IMR-90 (cell line): Measurements from ENCODE around the gene PNCK. TPM values are rescaled to one million over a fixed set of nuclear protein-coding genes. Genes with fewer than 3 reads are reported as not detected.

ENCODE experiments used
- ATAC-seq: fragments of 200-7000 bp; cut with Tn5 transposase; 2 replicates; pipeline ENCODE4 v1.9.1; 2020; ENCODE audit warnings: low read depth, mild to moderate bottlenecking, moderate library complexity
- BruUV-seq: library from RNA; stranded (reverse); fragments of 400-500 nt; replicated peaks from 2 replicates; lab custom pipeline; 2021; lab: Mats Ljungman, UMichigan
- CTCF ChIA-PET: fragments of 300-600 bp; formaldehyde crosslinking; extraction: SDS; loops from one replicate; lab custom pipeline; 2021; ENCODE audit warnings: antibody characterized with exemption; lab: Yijun Ruan, JAX
- POLR2A ChIA-PET: fragments of 300-600 bp; sonication (Branson Sonifier 250); formaldehyde crosslinking; loops from one replicate; lab custom pipeline; 2022; ENCODE audit warnings: antibody characterized with exemption; ENCODE audit not compliant: unreplicated experiment; lab: Charles Lee
- DNase-seq: peaks from one replicate; pipeline ENCODE4 v3.0.0; 2013
- H2AFZ ChIP-seq: replicated peaks from 2 replicates; pipeline ENCODE3; 2013; ENCODE audit warnings: low read length, mild to moderate bottlenecking; ENCODE audit not compliant: poor library complexity
- H2AK5ac ChIP-seq: 2 replicates; pipeline ENCODE4 v1.6.1; 2013; ENCODE audit warnings: low read depth, low read length, inconsistent platforms
- H2AK9ac ChIP-seq: replicated peaks from 2 replicates; pipeline ENCODE3; 2013; ENCODE audit warnings: mild to moderate bottlenecking, low read depth, low read length, moderate library complexity; ENCODE audit not compliant: poor library complexity
- H2BK120ac ChIP-seq: 2 replicates; pipeline ENCODE4 v1.6.1; 2013; ENCODE audit warnings: low read depth, low read length, inconsistent platforms
- H2BK15ac ChIP-seq: 3 replicates; pipeline ENCODE4 v1.6.1; 2013; ENCODE audit warnings: low read depth, low read length, inconsistent platforms
- H2BK20ac ChIP-seq: 2 replicates; pipeline ENCODE4 v1.6.1; 2013; ENCODE audit warnings: low read depth, mild to moderate bottlenecking, inconsistent platforms, low read length, moderate library complexity
- H2BK5ac ChIP-seq: 2 replicates; pipeline ENCODE4 v1.6.1; 2013; ENCODE audit warnings: mild to moderate bottlenecking, low read depth, low read length, inconsistent platforms; ENCODE audit not compliant: poor library complexity, severe bottlenecking
- H3K14ac ChIP-seq: replicated peaks from 2 replicates; pipeline ENCODE4 v1.6.1; 2013; ENCODE audit warnings: low read depth, low read length, inconsistent platforms
- H3K18ac ChIP-seq: 2 replicates; pipeline ENCODE4 v1.6.1; 2013; ENCODE audit warnings: low read depth, low read length, control low read depth
- H3K23ac ChIP-seq: 2 replicates; pipeline ENCODE4 v1.6.1; 2013; ENCODE audit warnings: low read depth, low read length, inconsistent platforms
- H3K27ac ChIP-seq: 2 replicates; pipeline ENCODE4 v1.5.1; 2013; ENCODE audit warnings: mild to moderate bottlenecking, control low read depth, low read length; ENCODE audit not compliant: insufficient read depth
- H3K27me3 ChIP-seq: 2 replicates; pipeline ENCODE4 v1.6.1; 2013; ENCODE audit warnings: low read length; ENCODE audit not compliant: control insufficient read depth, insufficient read depth
- H3K36me3 ChIP-seq: 2 replicates; pipeline ENCODE4 v1.6.1; 2013; ENCODE audit warnings: low read length, mixed read lengths; ENCODE audit not compliant: control insufficient read depth, insufficient read depth
- H3K4ac ChIP-seq: 2 replicates; pipeline ENCODE4 v1.6.1; 2013; ENCODE audit warnings: low read depth, low read length, inconsistent platforms
- H3K4me1 ChIP-seq: 2 replicates; pipeline ENCODE4 v1.6.1; 2013; ENCODE audit warnings: low read length, mixed read lengths; ENCODE audit not compliant: control insufficient read depth, insufficient read depth
- H3K4me2 ChIP-seq: 2 replicates; pipeline ENCODE4 v1.6.1; 2013; ENCODE audit warnings: low read depth, mild to moderate bottlenecking, control low read depth, low read length, moderate library complexity
- H3K4me3 ChIP-seq: 2 replicates; pipeline ENCODE4 v1.5.1; 2013; ENCODE audit warnings: low read depth, mild to moderate bottlenecking, control low read depth, low read length, moderate library complexity; ENCODE audit not compliant: insufficient read depth
- H3K56ac ChIP-seq: 2 replicates; pipeline ENCODE4 v1.6.1; 2013; ENCODE audit warnings: low read length, inconsistent platforms; ENCODE audit not compliant: insufficient read depth; ENCODE audit errors: extremely low read depth
- H3K79me1 ChIP-seq, 2 experiments: 2 replicates each; pipeline ENCODE4 v1.6.1; 2013; ENCODE audit warnings: low read length in 2 of 2, inconsistent platforms in 1 of 2, low read depth in 1 of 2
- H3K9ac ChIP-seq: 2 replicates; pipeline ENCODE4 v1.6.1; 2013; ENCODE audit warnings: low read depth, low read length, control low read depth
- H3K9me1 ChIP-seq: 2 replicates; pipeline ENCODE4 v1.6.1; 2013; ENCODE audit warnings: low read length, inconsistent platforms; ENCODE audit not compliant: insufficient read depth
- H3K9me3 ChIP-seq: 2 replicates; pipeline ENCODE4 v1.6.1; 2013; ENCODE audit warnings: low read length; ENCODE audit not compliant: control insufficient read depth, insufficient read depth
- H4K20me1 ChIP-seq: 2 replicates; pipeline ENCODE4 v1.6.1; 2013; ENCODE audit warnings: low read length, inconsistent platforms; ENCODE audit not compliant: insufficient read depth
- H4K5ac ChIP-seq: 2 replicates; pipeline ENCODE4 v1.6.1; 2013; ENCODE audit warnings: mild to moderate bottlenecking, low read depth, low read length, control low read depth
- H4K8ac ChIP-seq, 2 experiments: 2 replicates each; pipeline ENCODE4 v1.6.1; 2013; ENCODE audit warnings: low read depth in 2 of 2, low read length in 2 of 2, control low read depth in 1 of 2, inconsistent platforms in 1 of 2
- H4K91ac ChIP-seq: 2 replicates; pipeline ENCODE4 v1.6.1; 2013; ENCODE audit warnings: low read depth, low read length, inconsistent platforms; ENCODE audit not compliant: insufficient read depth
- CEBPB ChIP-seq: IDR thresholded peaks from 2 replicates; pipeline ENCODE4 v1.6.1; 2012; ENCODE audit warnings: low read depth, low read length, improper control_type of control experiment
- FOS ChIP-seq: fragments of 150-350 bp; IDR thresholded peaks from 2 replicates; pipeline ENCODE4 v1.6.1; 2016; ENCODE audit warnings: low read depth, low read length
- MAFK ChIP-seq: IDR thresholded peaks from 2 replicates; pipeline ENCODE4 v1.6.1; 2012; ENCODE audit warnings: low read depth, low read length, improper control_type of control experiment
- MAZ ChIP-seq: IDR thresholded peaks from 2 replicates; pipeline ENCODE4 v1.6.1; 2012; ENCODE audit warnings: low read depth, mild to moderate bottlenecking, low read length, improper control_type of control experiment, moderate library complexity, borderline replicate concordance
- MXI1 ChIP-seq: IDR thresholded peaks from 2 replicates; pipeline ENCODE4 v1.6.1; 2012; ENCODE audit warnings: low read depth, mild to moderate bottlenecking, low read length, moderate library complexity, borderline replicate concordance
- NFE2L2 ChIP-seq: fragments of 150-350 bp; IDR thresholded peaks from 2 replicates; pipeline ENCODE4 v1.6.1; 2016; ENCODE audit warnings: low read depth, mild to moderate bottlenecking, low read length
- POLR2A ChIP-seq: IDR thresholded peaks from 2 replicates; pipeline ENCODE4 v1.6.1; 2012; ENCODE audit warnings: mild to moderate bottlenecking, low read depth, low read length
- RAD21 ChIP-seq: IDR thresholded peaks from 2 replicates; pipeline ENCODE4 v1.6.1; 2012; ENCODE audit warnings: low read length, improper control_type of control experiment
- RCOR1 ChIP-seq: IDR thresholded peaks from 2 replicates; pipeline ENCODE4 v1.6.1; 2012; ENCODE audit warnings: mild to moderate bottlenecking, low read length, improper control_type of control experiment; ENCODE audit not compliant: insufficient replicate concordance
- RFX5 ChIP-seq: IDR thresholded peaks from 2 replicates; pipeline ENCODE4 v1.8.0; 2012; ENCODE audit warnings: low read depth, mild to moderate bottlenecking, low read length, moderate library complexity
- WGBS, 2 experiments: methylation state at CpG; one replicate each; pipeline versions ENCODE4 v1.1.5 to v1.1.7; 2013; ENCODE audit warnings: missing lambda C conversion rate in 2 of 2; ENCODE audit not compliant: insufficient read length in 1 of 2; ENCODE audit errors: extremely low coverage in 2 of 2; 5-methylcytosine and 5-hydroxymethylcytosine counted together
- dilution Hi-C: fragments of 300-500 bp; cut with HindIII; formaldehyde crosslinking; loops from one replicate; pipeline ENCODE4 v1.14.3; 2018; ENCODE audit warnings: low sequenced_read_pairs; ENCODE audit not compliant: unreplicated experiment
- in situ Hi-C: fragments of 300-500 bp; cut with MboI; formaldehyde crosslinking; loops from 3 replicates; pipeline ENCODE4 v1.14.3; 2019; ENCODE audit warnings: low sequenced_read_pairs, inconsistent platforms, mixed read lengths
- intact Hi-C: fragments of 100-400 bp; cut with micrococcal nuclease; formaldehyde crosslinking; loops from 2 replicates; pipeline ENCODE4 v1.10.0; 2022
- polyA plus RNA-seq, 3 experiments: library from polyadenylated mRNA; depleted of rRNA; stranded (reverse); fragments of >200 nt; gene quantifications; 2 replicates each; pipeline ENCODE4 v1.2.3, GENCODE V29; 2012; ENCODE audit warnings: low replicate concordance in 1 of 3
- total RNA-seq: library from RNA; depleted of rRNA; stranded (reverse); fragments of >200 nt; gene quantifications from 2 replicates; pipeline ENCODE4 v1.2.3, GENCODE V29; 2012
- TF ChIP-seq, protein P1 (sequence below): fragments of 150-350 bp; IDR thresholded peaks from 2 replicates; pipeline ENCODE4 v1.6.1; 2016; ENCODE audit warnings: low read depth, mild to moderate bottlenecking, low read length, moderate library complexity, borderline replicate concordance
- TF ChIP-seq, protein P2 (sequence below): fragments of 150-350 bp; IDR thresholded peaks from 2 replicates; pipeline ENCODE4 v1.6.1; 2017; ENCODE audit warnings: mild to moderate bottlenecking, antibody characterized with exemption, low read length, low read depth
- TF ChIP-seq, protein P3 (sequence below): conservative IDR thresholded peaks from 2 replicates; pipeline ENCODE4 v1.5.1; 2012; ENCODE audit warnings: mild to moderate bottlenecking, low read depth, low read length, improper control_type of control experiment

PNCK gene
- total and polyA plus RNA-seq, 2 of the 4 experiments (the other 2 are of a cell fraction), result 0.18 to 0.22 TPM

DNA sequence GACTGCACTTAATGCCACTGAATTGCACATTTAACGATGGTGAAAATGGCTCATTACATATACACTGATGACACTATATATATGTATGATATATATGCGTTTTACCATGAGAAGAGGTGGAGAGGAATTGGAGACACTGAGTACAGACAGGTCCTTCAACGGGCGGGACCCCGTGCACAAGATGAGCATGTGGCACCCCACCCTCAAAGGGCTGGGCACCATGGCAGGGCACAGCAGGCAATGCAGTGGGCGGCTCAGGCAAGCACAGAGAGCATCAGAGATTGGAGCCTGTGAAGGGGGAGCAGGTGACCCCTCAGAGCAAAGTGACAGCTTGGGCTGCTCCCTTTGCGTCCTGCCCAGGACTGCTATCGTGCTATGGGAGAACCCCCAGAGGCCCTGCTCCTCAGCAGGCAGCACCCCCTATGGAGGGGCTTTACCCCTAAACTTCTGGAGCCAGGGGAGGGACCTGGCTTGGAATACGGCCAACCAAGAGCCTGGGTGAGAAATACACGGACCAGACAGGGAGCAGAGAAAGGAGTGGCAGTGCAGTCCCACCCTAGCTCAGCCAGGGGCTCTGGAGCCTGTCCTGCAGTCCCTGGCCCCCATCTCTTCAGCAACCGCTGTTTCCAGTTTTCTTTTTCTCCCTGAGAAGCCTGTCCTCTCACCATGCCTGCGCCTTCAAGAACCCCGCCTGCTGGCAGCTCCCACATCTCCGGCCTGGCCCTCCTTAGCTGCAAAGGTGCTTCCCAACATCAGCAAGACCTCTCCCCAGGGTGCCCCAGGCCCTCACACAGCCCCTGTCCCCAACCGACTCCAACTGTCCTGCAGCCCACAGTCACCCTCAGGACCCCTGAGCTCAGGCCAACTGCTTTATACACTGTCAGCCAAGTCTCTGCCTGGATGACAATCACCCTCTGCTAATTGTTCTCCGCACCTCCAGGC is 24.6 kb upstream of the PNCK start:
- DNase-seq, result no peak
- Histone ChIP-seq H4K8ac (no peak overlapping the region), H3K27ac (no peak overlapping the region), H3K27me3 (no peaks in the 10 kb centered on the region), H4K5ac (no peak overlapping the region), H3K23ac (no peak overlapping the region), H3K4ac (no peak overlapping the region), H3K79me1 (no peaks in the 10 kb centered on the region), H2AK9ac (no peak overlapping the region), H3K9me3 (no peaks in the 10 kb centered on the region), H3K9me1 (no peaks in the 10 kb centered on the region), H4K20me1 (no peaks in the 10 kb centered on the region), H2AFZ (no peak overlapping the region), H2BK120ac (no peak overlapping the region), H3K14ac (no peak overlapping the region), H2BK15ac (no peak overlapping the region), H4K91ac (no peak overlapping the region), H3K4me1 (peaks cover 2% of the 10 kb centered on the region; the same call in 1 of the 2 replicates), H3K4me3 (no peak overlapping the region), H3K56ac (no peak overlapping the region), H2BK20ac (no peak overlapping the region), H3K4me2 (no peak overlapping the region), H2BK5ac (no peak overlapping the region), H3K9ac (no peak overlapping the region), H3K36me3 (peaks cover 13% of the 10 kb centered on the region), H2AK5ac (no peak overlapping the region), H3K18ac (no peak overlapping the region)
- WGBS, 2 experiments, result 71% methylated on average over 5 of the region's 16 CpGs; no CpG with 5 or more reads in 1 of the 2 experiments
- ChIA-PET POLR2A (no interaction called here), CTCF (no interaction called here)
- TF ChIP-seq RCOR1 (no peak), FOS (no peak), CEBPB (no peak), MAFK (no peak), POLR2A (no peak), MAZ (no peak), NFE2L2 (no peak), RFX5 (no peak), MXI1 (no peak), RAD21 (no peak)
- TF ChIP-seq, protein P1, sequence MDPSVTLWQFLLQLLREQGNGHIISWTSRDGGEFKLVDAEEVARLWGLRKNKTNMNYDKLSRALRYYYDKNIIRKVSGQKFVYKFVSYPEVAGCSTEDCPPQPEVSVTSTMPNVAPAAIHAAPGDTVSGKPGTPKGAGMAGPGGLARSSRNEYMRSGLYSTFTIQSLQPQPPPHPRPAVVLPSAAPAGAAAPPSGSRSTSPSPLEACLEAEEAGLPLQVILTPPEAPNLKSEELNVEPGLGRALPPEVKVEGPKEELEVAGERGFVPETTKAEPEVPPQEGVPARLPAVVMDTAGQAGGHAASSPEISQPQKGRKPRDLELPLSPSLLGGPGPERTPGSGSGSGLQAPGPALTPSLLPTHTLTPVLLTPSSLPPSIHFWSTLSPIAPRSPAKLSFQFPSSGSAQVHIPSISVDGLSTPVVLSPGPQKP, result no peak
- TF ChIP-seq, protein P2, sequence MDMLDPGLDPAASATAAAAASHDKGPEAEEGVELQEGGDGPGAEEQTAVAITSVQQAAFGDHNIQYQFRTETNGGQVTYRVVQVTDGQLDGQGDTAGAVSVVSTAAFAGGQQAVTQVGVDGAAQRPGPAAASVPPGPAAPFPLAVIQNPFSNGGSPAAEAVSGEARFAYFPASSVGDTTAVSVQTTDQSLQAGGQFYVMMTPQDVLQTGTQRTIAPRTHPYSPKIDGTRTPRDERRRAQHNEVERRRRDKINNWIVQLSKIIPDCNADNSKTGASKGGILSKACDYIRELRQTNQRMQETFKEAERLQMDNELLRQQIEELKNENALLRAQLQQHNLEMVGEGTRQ, result no peak
- TF ChIP-seq, protein P3, sequence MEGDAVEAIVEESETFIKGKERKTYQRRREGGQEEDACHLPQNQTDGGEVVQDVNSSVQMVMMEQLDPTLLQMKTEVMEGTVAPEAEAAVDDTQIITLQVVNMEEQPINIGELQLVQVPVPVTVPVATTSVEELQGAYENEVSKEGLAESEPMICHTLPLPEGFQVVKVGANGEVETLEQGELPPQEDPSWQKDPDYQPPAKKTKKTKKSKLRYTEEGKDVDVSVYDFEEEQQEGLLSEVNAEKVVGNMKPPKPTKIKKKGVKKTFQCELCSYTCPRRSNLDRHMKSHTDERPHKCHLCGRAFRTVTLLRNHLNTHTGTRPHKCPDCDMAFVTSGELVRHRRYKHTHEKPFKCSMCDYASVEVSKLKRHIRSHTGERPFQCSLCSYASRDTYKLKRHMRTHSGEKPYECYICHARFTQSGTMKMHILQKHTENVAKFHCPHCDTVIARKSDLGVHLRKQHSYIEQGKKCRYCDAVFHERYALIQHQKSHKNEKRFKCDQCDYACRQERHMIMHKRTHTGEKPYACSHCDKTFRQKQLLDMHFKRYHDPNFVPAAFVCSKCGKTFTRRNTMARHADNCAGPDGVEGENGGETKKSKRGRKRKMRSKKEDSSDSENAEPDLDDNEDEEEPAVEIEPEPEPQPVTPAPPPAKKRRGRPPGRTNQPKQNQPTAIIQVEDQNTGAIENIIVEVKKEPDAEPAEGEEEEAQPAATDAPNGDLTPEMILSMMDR, result no peak
- no peak for ATAC-seq
- dilution Hi-C loops (no loop called here), in situ Hi-C loops (no loop called here), intact Hi-C loops (no loop called here)
- BruUV-seq, result no TSS peak
